ENCODE results near the gene CYP1A2. TPM values are rescaled to one million over a fixed set of nuclear protein-coding genes. Genes with fewer than 3 reads are reported as not detected.

CYP1A2 gene
- total and polyA plus RNA-seq, 2 donors (not counting 1 experiment from before 2014, with no cell fraction given): not detected

GRCh38 chr15:74754593-74755215 lies 6.1 kb downstream of the CYP1A2 start:
- no peak overlapping the region for H3K27ac ChIP-seq (ENCODE audit: low read length in 2 of 2)
- H3K4me1 Mint-ChIP-seq: no peaks in the 10 kb centered on the region
- H3K9me3 Mint-ChIP-seq (ENCODE audit: insufficient read depth): no peaks in the 10 kb centered on the region
- H4K20me1 ChIP-seq (ENCODE audit: control insufficient read depth, insufficient read depth, low read length, poor library complexity, severe bottlenecking): no peaks in the 10 kb centered on the region
- no peak overlapping the region for H2AFZ ChIP-seq (ENCODE audit: insufficient read depth, low read depth, low read length, poor library complexity, severe bottlenecking)
- TF ChIP-seq CTCF (IDR thresholded peaks at IDR 0.05) (no peak), EZH2 (IDR thresholded peaks at IDR 0.05; ENCODE audit: borderline replicate concordance, insufficient read depth, low read depth, low read length, poor library complexity, severe bottlenecking) (no peak)
- H3K27me3 ChIP-seq (replicated peaks in 1 of 4; ENCODE audit: control extremely low read depth in 1 of 4, control insufficient read depth in 3 of 4, insufficient read depth in 4 of 4, low read length in 3 of 4): no peaks in the 10 kb centered on the region
- WGBS (ENCODE audit: insufficient coverage): 96% methylated on average over 18 of the region's 20 CpGs
- H3K27ac Mint-ChIP-seq: no peak overlapping the region
- peaks cover 20% of the 10 kb centered on the region for H3K27me3 Mint-ChIP-seq
- H3K79me2 ChIP-seq (ENCODE audit: control insufficient read depth, insufficient read depth, low read length): no peaks in the 10 kb centered on the region
- no peaks in the 10 kb centered on the region for H3K9me3 ChIP-seq (ENCODE audit: control extremely low read depth in 1 of 3, control insufficient read depth in 2 of 3, insufficient read depth in 1 of 3, low read length in 2 of 3)
- POLR2A ChIA-PET: no interaction called here
- H3K4me1 ChIP-seq (ENCODE audit: control insufficient read depth in 2 of 2, insufficient read depth in 2 of 2, low read length in 2 of 2): no peaks in the 10 kb centered on the region
- H3K9ac ChIP-seq (ENCODE audit: low read length): no peak overlapping the region
- no peak overlapping the region for H3K4me3 ChIP-seq (ENCODE audit: control extremely low read depth in 1 of 5, extremely low read depth in 1 of 5, insufficient read depth in 1 of 5, low read depth in 2 of 5, low read length in 4 of 5)
- CTCF ChIA-PET: interaction anchor here (0.9 kb wide), 1 partner anchor 16 kb away, joined by 4 read pairs; no protein-coding TSS in a partner anchor
- H3K4me3 Mint-ChIP-seq: no peak overlapping the region
- no peak overlapping the region for H3K4me2 ChIP-seq (replicated peaks; ENCODE audit: low read depth, low read length, poor library complexity, severe bottlenecking)
- DNase-seq (no peak), ATAC-seq (ENCODE audit: low read depth) (no peak)
- H3K36me3 ChIP-seq (replicated peaks in 1 of 2; ENCODE audit: control extremely low read depth in 1 of 2, control insufficient read depth in 1 of 2, extremely low read depth in 1 of 2, insufficient read depth in 2 of 2, low read length in 1 of 2): no peaks in the 10 kb centered on the region
- intact Hi-C loops (cut with micrococcal nuclease): no loop called here

GRCh38 chr15:74758736-74759135 lies 10.1 kb downstream of the CYP1A2 start:
- Histone ChIP-seq H3K27me3 (replicated peaks in 1 of 4; ENCODE audit: control extremely low read depth in 1 of 4, control insufficient read depth in 3 of 4, insufficient read depth in 4 of 4, low read length in 3 of 4) (peaks cover 0 to 17% (median 0%) of the 10 kb centered on the region in 4 experiments), H3K36me3 (replicated peaks in 1 of 2; ENCODE audit: control extremely low read depth in 1 of 2, control insufficient read depth in 1 of 2, extremely low read depth in 1 of 2, insufficient read depth in 2 of 2, low read length in 1 of 2) (no peaks in the 10 kb centered on the region), H3K9ac (ENCODE audit: low read length) (no peak overlapping the region), H3K4me1 (ENCODE audit: control insufficient read depth in 2 of 2, insufficient read depth in 2 of 2, low read length in 2 of 2) (peaks cover 0 to 4% of the 10 kb centered on the region in 2 donors), H3K9me3 (ENCODE audit: control extremely low read depth in 1 of 3, control insufficient read depth in 2 of 3, insufficient read depth in 1 of 3, low read length in 2 of 3) (no peaks in the 10 kb centered on the region), H4K20me1 (ENCODE audit: control insufficient read depth, insufficient read depth, low read length, poor library complexity, severe bottlenecking) (no peaks in the 10 kb centered on the region), H3K27ac (ENCODE audit: low read length in 2 of 2) (no peak overlapping the region), H3K4me2 (replicated peaks; ENCODE audit: low read depth, low read length, poor library complexity, severe bottlenecking) (no peak overlapping the region), H2AFZ (ENCODE audit: insufficient read depth, low read depth, low read length, poor library complexity, severe bottlenecking) (no peak overlapping the region), H3K79me2 (ENCODE audit: control insufficient read depth, insufficient read depth, low read length) (no peaks in the 10 kb centered on the region), H3K4me3 (ENCODE audit: control extremely low read depth in 1 of 5, extremely low read depth in 1 of 5, insufficient read depth in 1 of 5, low read depth in 2 of 5, low read length in 4 of 5) (no peak overlapping the region)
- H3K4me1 Mint-ChIP-seq: no peaks in the 10 kb centered on the region
- CTCF ChIA-PET: interaction anchor here (3.4 to 24.1 kb wide), 2 partner anchors 10 to 126 kb away, joined by 14 to 596 read pairs; no protein-coding TSS in a partner anchor
- POLR2A ChIA-PET: no interaction called here
- H3K9me3 Mint-ChIP-seq (ENCODE audit: insufficient read depth): no peaks in the 10 kb centered on the region
- no peak overlapping the region for H3K27ac Mint-ChIP-seq
- no peak for DNase-seq
- no peak for ATAC-seq (ENCODE audit: low read depth)
- intact Hi-C loops (cut with micrococcal nuclease): no loop called here
- no peak overlapping the region for H3K4me3 Mint-ChIP-seq
- WGBS (ENCODE audit: insufficient coverage): 91% methylated on average over 7 of the region's 8 CpGs
- peaks cover 23% of the 10 kb centered on the region for H3K27me3 Mint-ChIP-seq
- no peak for TF ChIP-seq EZH2 (IDR thresholded peaks at IDR 0.05; ENCODE audit: borderline replicate concordance, insufficient read depth, low read depth, low read length, poor library complexity, severe bottlenecking)
- TF ChIP-seq CTCF (IDR thresholded peaks at IDR 0.05): no peak
